HEK293 (cell line): ENCODE results near the gene RPS6KA2.

Experiments used
- CTCF ChIA-PET: fragments of 350-600 bp; formaldehyde crosslinking; extraction: SDS; loops from one replicate; lab custom pipeline; 2021; ENCODE audit warnings: antibody characterized with exemption; lab: Yijun Ruan, JAX
- POLR2A ChIA-PET: fragments of 300-600 bp; formaldehyde crosslinking; extraction: SDS; loops from one replicate; lab custom pipeline; 2020; ENCODE audit warnings: antibody characterized with exemption, inconsistent platforms; lab: Yijun Ruan, JAX
- H3K27ac ChIP-seq: fragments of 200-500 bp; sonication (Bioruptor generic); 2 replicates; pipeline ENCODE4 v1.5.1; 2014; ENCODE audit warnings: low read depth, low read length, control low read depth, inconsistent platforms; ENCODE audit errors: extremely low read depth
- H3K36me3 ChIP-seq, 2 experiments: fragments of 200-500 bp in 1 of 2; sonication (Bioruptor generic) in 1 of 2; 1 replicate in 1 of 2; 2 replicates in 1 of 2; pipeline ENCODE4 v1.5.1; 2014 to 2017; ENCODE audit warnings: inconsistent platforms in 2 of 2, low read length in 2 of 2; ENCODE audit not compliant: control insufficient read depth in 2 of 2, insufficient read depth in 1 of 2
- H3K4me1 ChIP-seq: fragments of 200-500 bp; sonication (Bioruptor generic); 2 replicates; pipeline ENCODE4 v1.5.1; 2014; ENCODE audit warnings: mild to moderate bottlenecking, low read length, inconsistent platforms; ENCODE audit not compliant: control insufficient read depth, insufficient read depth
- H3K4me3 ChIP-seq: 2 replicates; pipeline ENCODE4 v1.5.1; 2011; ENCODE audit warnings: low read depth, mild to moderate bottlenecking, control low read depth, low read length, moderate library complexity
- H3K9me3 ChIP-seq: fragments of 200-500 bp; sonication (Bioruptor generic); 2 replicates; pipeline ENCODE4 v1.5.1; 2014; ENCODE audit warnings: low read depth, low read length, inconsistent platforms; ENCODE audit not compliant: control insufficient read depth, insufficient read depth
- BCL6B ChIP-seq: fragments of 450-650 bp; formaldehyde crosslinking; IDR thresholded peaks from 2 replicates; pipeline ENCODE4 v1.5.1; 2017; ENCODE audit warnings: missing biosample characterization, missing genetic modification characterization
- GLI2 ChIP-seq: fragments of 450-650 bp; formaldehyde crosslinking; IDR thresholded peaks from 2 replicates; pipeline ENCODE4; 2017; ENCODE audit warnings: missing biosample characterization, missing genetic modification characterization, low read depth, borderline replicate concordance
- KLF9 ChIP-seq: fragments of 450-650 bp; formaldehyde crosslinking; IDR thresholded peaks from 2 replicates; pipeline ENCODE4 v1.5.1; 2016; ENCODE audit warnings: missing biosample characterization, missing genetic modification characterization, low read depth
- ZBTB6 ChIP-seq: fragments of 450-650 bp; formaldehyde crosslinking; IDR thresholded peaks from 2 replicates; pipeline ENCODE4 v1.5.1; 2017; ENCODE audit warnings: missing biosample characterization, missing genetic modification characterization
- ZIC2 ChIP-seq: fragments of 450-650 bp; formaldehyde crosslinking; IDR thresholded peaks from 2 replicates; pipeline ENCODE4 v1.5.1; 2016; ENCODE audit warnings: missing biosample characterization, missing genetic modification characterization
- ZNF112 ChIP-seq: fragments of 450-650 bp; formaldehyde crosslinking; IDR thresholded peaks from 2 replicates; pipeline ENCODE4 v1.5.0; 2017; ENCODE audit warnings: missing biosample characterization, missing genetic modification characterization
- ZNF19 ChIP-seq: fragments of 450-650 bp; formaldehyde crosslinking; IDR thresholded peaks from 2 replicates; pipeline ENCODE4; 2016; ENCODE audit warnings: missing biosample characterization, missing genetic modification characterization, low read depth
- ZNF214 ChIP-seq: fragments of 450-650 bp; formaldehyde crosslinking; IDR thresholded peaks from 2 replicates; pipeline ENCODE4 v1.5.1; 2017; ENCODE audit warnings: missing biosample characterization, mild to moderate bottlenecking, missing genetic modification characterization, borderline replicate concordance
- ZNF362 ChIP-seq: fragments of 450-650 bp; formaldehyde crosslinking; IDR thresholded peaks from 2 replicates; pipeline ENCODE4 v1.5.1; 2016; ENCODE audit warnings: missing biosample characterization, missing genetic modification characterization
- ZNF501 ChIP-seq: fragments of 450-650 bp; formaldehyde crosslinking; IDR thresholded peaks from 2 replicates; pipeline ENCODE4 v1.5.1; 2016; ENCODE audit warnings: missing biosample characterization, missing genetic modification characterization
- ZNF629 ChIP-seq: fragments of 450-650 bp; formaldehyde crosslinking; IDR thresholded peaks from 2 replicates; pipeline ENCODE4 v1.5.1; 2017; ENCODE audit warnings: missing biosample characterization, missing genetic modification characterization
- ZNF707 ChIP-seq: fragments of 450-650 bp; formaldehyde crosslinking; IDR thresholded peaks from 2 replicates; pipeline ENCODE4 v1.5.1; 2016; ENCODE audit warnings: missing biosample characterization, missing genetic modification characterization
- ZNF843 ChIP-seq: fragments of 450-650 bp; formaldehyde crosslinking; IDR thresholded peaks from 2 replicates; pipeline ENCODE4 v1.5.1; 2016; ENCODE audit warnings: missing biosample characterization, missing genetic modification characterization

RPS6KA2 gene

GRCh38 chr6:166670013-166670412 lies 43.0 kb upstream of the RPS6KA2 start (continued):
- TF ChIP-seq ZNF362 (tag by site-specific recombination) (no peak), ZNF707 (tag by site-specific recombination) (no peak), ZNF843 (tag by site-specific recombination) (no peak), ZNF501 (tag by site-specific recombination) (no peak), KLF9 (tag by site-specific recombination) (no peak)

GRCh38 chr6:166667796-166668610 lies 41.0 kb upstream of the RPS6KA2 start:
- ChIA-PET POLR2A (no interaction called here), CTCF (interaction anchor here (0.5 to 1.2 kb wide), 2 partner anchors 107 to 321 kb away, joined by 3 read pairs; no protein-coding TSS in a partner anchor)
- Histone ChIP-seq H3K36me3 (no peaks in the 10 kb centered on the region), H3K27ac (no peak overlapping the region), H3K4me3 (no peak overlapping the region), H3K4me1 (no peaks in the 10 kb centered on the region), H3K9me3 (no peaks in the 10 kb centered on the region)
- no peak for TF ChIP-seq ZNF629 (tag by site-specific recombination)

- Histone ChIP-seq H3K9me3 (no peaks in the 10 kb centered on the region), H3K4me3 (no peak overlapping the region), H3K27ac (no peak overlapping the region), H3K36me3 (no peaks in the 10 kb centered on the region), H3K4me1 (no peaks in the 10 kb centered on the region)
- ChIA-PET CTCF (interaction anchor here (0.6 to 1.7 kb wide), 3 partner anchors 18 to 388 kb away, joined by 3 read pairs; no protein-coding TSS in a partner anchor), POLR2A (no interaction called here)
- peak; percentile 79 for TF ChIP-seq ZIC2
- no peak for TF ChIP-seq ZNF19
These were observed 37.1 kb upstream of the RPS6KA2 start for GRCh38 chr6:166664135-166664534.

- POLR2A ChIA-PET: no interaction called here
- CTCF ChIA-PET: interaction anchor here (1.7 kb wide), 1 partner anchor 388 kb away, joined by 3 read pairs; no protein-coding TSS in a partner anchor
- no peak overlapping the region for H3K27ac ChIP-seq
- TF ChIP-seq ZBTB6 (tag by site-specific recombination) (no peak), BCL6B (tag by site-specific recombination) (no peak), ZNF112 (tag by site-specific recombination) (no peak), ZNF214 (no peak), GLI2 (tag by site-specific recombination) (no peak)
- H3K4me3 ChIP-seq: no peak overlapping the region
- no peaks in the 10 kb centered on the region for H3K36me3 ChIP-seq
- no peaks in the 10 kb centered on the region for H3K9me3 ChIP-seq
- no peaks in the 10 kb centered on the region for H3K4me1 ChIP-seq
These were observed 36.5 kb upstream of the RPS6KA2 start for GRCh38 chr6:166663568-166663967.
